ENCODE data around the gene HSPBP1. TPM values are rescaled to one million over a fixed set of nuclear protein-coding genes. Genes with fewer than 3 reads are reported as not detected.

Gene HSPBP1
- polyA plus RNA-seq, 3 donors, result 12.3 to 17.0 (median 15.3) TPM

DNA sequence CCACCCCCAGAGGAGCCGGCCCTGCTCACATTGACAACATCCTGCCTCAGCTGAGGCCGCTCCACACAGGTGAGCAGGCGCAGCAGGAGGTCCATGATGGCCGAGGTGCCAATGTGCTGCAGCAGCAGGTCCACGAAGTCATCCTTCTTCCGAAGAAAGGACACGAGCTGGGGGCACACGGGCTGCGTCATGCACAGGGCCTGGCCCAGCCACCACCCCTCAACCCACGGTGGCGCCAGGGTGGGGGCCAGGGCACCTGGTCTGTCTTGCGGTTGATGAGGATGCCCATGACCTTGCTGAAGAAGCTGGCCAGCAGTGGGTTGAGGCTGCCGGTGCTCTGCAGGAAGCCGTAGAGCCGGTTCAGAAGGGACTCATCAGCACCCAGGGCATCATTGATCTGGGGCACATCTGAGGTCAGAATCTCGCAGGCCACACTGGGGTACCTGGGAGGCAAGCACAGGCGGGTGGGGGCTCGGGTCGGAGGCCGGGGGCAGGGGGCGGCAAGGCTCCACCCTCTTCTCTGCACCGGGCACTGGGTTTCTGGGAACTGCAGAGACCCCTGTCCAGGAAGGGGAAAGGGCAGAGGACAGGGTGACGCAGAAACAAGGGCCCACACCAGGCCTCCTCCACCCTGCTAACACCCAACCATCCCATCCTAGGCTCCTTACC is 34.5 kb downstream of the HSPBP1 start:
- H3K27ac Mint-ChIP-seq, result peak overlapping the region in 1 of 7 donors; percentile 46

DNA sequence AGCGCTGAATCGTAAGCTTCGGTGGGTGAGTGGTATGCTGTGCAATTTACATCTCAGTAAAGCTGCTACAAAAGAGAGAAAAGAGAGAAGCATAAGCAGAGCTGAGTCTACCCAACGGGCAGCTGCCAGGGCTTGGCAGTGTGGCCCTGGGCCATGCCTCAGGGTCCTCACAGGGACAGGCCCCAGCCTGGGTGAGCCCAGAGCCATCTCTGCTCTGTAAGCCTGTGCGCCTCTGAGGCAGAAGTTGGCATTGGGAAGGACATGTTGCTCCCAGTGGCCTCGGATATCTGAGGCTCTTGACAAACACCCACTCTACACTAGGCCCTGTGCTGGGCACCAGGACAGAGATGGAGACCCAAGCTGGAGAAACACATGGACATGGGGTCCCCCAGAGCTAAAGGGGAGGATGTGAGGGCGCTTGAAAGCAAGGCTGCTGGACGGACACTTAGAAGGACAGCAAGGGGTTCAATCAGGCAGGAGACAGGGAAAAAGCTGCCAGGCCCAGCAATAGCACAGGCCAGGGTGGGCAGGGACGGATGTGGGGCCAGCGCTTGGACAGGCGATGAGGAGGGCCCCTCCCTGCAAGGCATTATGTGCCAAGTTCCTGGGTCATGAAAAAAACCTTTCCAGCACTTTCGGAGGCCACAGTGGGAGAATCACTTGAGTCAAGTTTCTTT is 35.8 kb downstream of the HSPBP1 start:
- peaks cover 0 to 2% (median 0%) of the 10 kb centered on the region in 7 donors for H3K9me3 Mint-ChIP-seq
- H3K27me3 ChIP-seq (ENCODE audit: control insufficient read depth in 2 of 2, insufficient read depth in 2 of 2, low read length in 2 of 2), result no peaks in the 10 kb centered on the region
- H4K20me1 ChIP-seq (ENCODE audit: insufficient read depth, low read length), result peaks cover 99% of the 10 kb centered on the region
- H3K27ac Mint-ChIP-seq, result peak overlapping the region in 2 of 7 donors; percentile 65 to 77
- DNase-seq, result no peak
- no peak overlapping the region for H3K4me3 ChIP-seq (replicated peaks in 1 of 3; ENCODE audit: low read depth in 2 of 3, low read length in 3 of 3)
- H3K4me1 ChIP-seq (ENCODE audit: control insufficient read depth in 1 of 2, insufficient read depth in 2 of 2, low read length in 2 of 2), result peaks cover 0 to 14% of the 10 kb centered on the region in 2 donors
- peaks cover 68% of the 10 kb centered on the region for H3K79me2 ChIP-seq (ENCODE audit: insufficient read depth, low read length)
- H3K27ac ChIP-seq (ENCODE audit: low read depth in 1 of 2, low read length in 2 of 2), result no peak overlapping the region
- H3K36me3 Mint-ChIP-seq, result peaks cover 57 to 90% of the 10 kb centered on the region in 2 donors
- peaks cover 0 to 2% (median 2%) of the 10 kb centered on the region in 3 donors for H3K27me3 Mint-ChIP-seq (ENCODE audit: low read depth in 3 of 3)
- H3K9me3 ChIP-seq (replicated peaks in 1 of 2; ENCODE audit: control insufficient read depth in 1 of 2, insufficient read depth in 1 of 2, low read length in 2 of 2), result no peaks in the 10 kb centered on the region
- H3K36me3 ChIP-seq (replicated peaks in 1 of 2; ENCODE audit: control insufficient read depth in 1 of 2, insufficient read depth in 2 of 2, low read length in 2 of 2), result peaks cover 76 to 98% of the 10 kb centered on the region in 2 donors
- TF ChIP-seq, protein P1, sequence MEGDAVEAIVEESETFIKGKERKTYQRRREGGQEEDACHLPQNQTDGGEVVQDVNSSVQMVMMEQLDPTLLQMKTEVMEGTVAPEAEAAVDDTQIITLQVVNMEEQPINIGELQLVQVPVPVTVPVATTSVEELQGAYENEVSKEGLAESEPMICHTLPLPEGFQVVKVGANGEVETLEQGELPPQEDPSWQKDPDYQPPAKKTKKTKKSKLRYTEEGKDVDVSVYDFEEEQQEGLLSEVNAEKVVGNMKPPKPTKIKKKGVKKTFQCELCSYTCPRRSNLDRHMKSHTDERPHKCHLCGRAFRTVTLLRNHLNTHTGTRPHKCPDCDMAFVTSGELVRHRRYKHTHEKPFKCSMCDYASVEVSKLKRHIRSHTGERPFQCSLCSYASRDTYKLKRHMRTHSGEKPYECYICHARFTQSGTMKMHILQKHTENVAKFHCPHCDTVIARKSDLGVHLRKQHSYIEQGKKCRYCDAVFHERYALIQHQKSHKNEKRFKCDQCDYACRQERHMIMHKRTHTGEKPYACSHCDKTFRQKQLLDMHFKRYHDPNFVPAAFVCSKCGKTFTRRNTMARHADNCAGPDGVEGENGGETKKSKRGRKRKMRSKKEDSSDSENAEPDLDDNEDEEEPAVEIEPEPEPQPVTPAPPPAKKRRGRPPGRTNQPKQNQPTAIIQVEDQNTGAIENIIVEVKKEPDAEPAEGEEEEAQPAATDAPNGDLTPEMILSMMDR (IDR thresholded peaks at IDR 0.05), result no peak
- no peak overlapping the region for H3K4me2 ChIP-seq (replicated peaks; ENCODE audit: extremely low read depth, low read length, poor library complexity, severe bottlenecking)
- H3K4me1 Mint-ChIP-seq, result peaks cover 17% of the 10 kb centered on the region
- intact Hi-C loops (cut with micrococcal nuclease), result no loop called here
- 92% methylated on average over 10 of the region's 12 CpGs for WGBS (ENCODE audit: insufficient coverage)
- H3K4me3 Mint-ChIP-seq, result no peak overlapping the region
- H2AFZ ChIP-seq (ENCODE audit: insufficient read depth, low read depth, low read length, poor library complexity, severe bottlenecking), result no peak overlapping the region
- no peak overlapping the region for H3K9ac ChIP-seq (ENCODE audit: insufficient read depth, low read length, poor library complexity, severe bottlenecking)

More for the DNA sequence above, 34.5 kb downstream of the HSPBP1 start:
- Histone ChIP-seq H3K4me1 (ENCODE audit: control insufficient read depth in 1 of 2, insufficient read depth in 2 of 2, low read length in 2 of 2) (peaks cover 0 to 21% of the 10 kb centered on the region in 2 donors), H3K27me3 (ENCODE audit: control insufficient read depth in 2 of 2, insufficient read depth in 2 of 2, low read length in 2 of 2) (no peaks in the 10 kb centered on the region), H2AFZ (ENCODE audit: insufficient read depth, low read depth, low read length, poor library complexity, severe bottlenecking) (no peak overlapping the region), H3K4me3 (replicated peaks in 1 of 3; ENCODE audit: low read depth in 2 of 3, low read length in 3 of 3) (no peak overlapping the region), H4K20me1 (ENCODE audit: insufficient read depth, low read length) (peaks cover 99% of the 10 kb centered on the region), H3K9ac (ENCODE audit: insufficient read depth, low read length, poor library complexity, severe bottlenecking) (no peak overlapping the region), H3K9me3 (replicated peaks in 1 of 2; ENCODE audit: control insufficient read depth in 1 of 2, insufficient read depth in 1 of 2, low read length in 2 of 2) (no peaks in the 10 kb centered on the region), H3K79me2 (ENCODE audit: insufficient read depth, low read length) (peaks cover 77% of the 10 kb centered on the region), H3K4me2 (replicated peaks; ENCODE audit: extremely low read depth, low read length, poor library complexity, severe bottlenecking) (no peak overlapping the region), H3K36me3 (replicated peaks in 1 of 2; ENCODE audit: control insufficient read depth in 1 of 2, insufficient read depth in 2 of 2, low read length in 2 of 2) (peaks cover 69 to 98% of the 10 kb centered on the region in 2 donors), H3K27ac (ENCODE audit: low read depth in 1 of 2, low read length in 2 of 2) (no peak overlapping the region)
- TF ChIP-seq, protein P1 (IDR thresholded peaks at IDR 0.05), result no peak
- Mint-ChIP-seq H3K4me3 (no peak overlapping the region), H3K9me3 (peaks cover 0 to 2% (median 0%) of the 10 kb centered on the region in 7 donors), H3K27me3 (ENCODE audit: low read depth in 3 of 3) (peaks cover 0 to 2% (median 2%) of the 10 kb centered on the region in 3 donors), H3K4me1 (peaks cover 19% of the 10 kb centered on the region), H3K36me3 (peaks cover 50 to 86% of the 10 kb centered on the region in 2 donors)
- no peak for DNase-seq
- 98% methylated on average over 23 of the region's 23 CpGs for WGBS (ENCODE audit: insufficient coverage)
- intact Hi-C loops (cut with micrococcal nuclease), result no loop called here
